Neuronal stem cell (in vitro differentiated cells): Measurements from ENCODE around the gene ADAMTS4.

Experiments used
- DNase-seq: peaks from one replicate; pipeline ENCODE4 v3.0.0-alpha.2; 2013; ENCODE audit warnings: low spot score
- H2AFZ ChIP-seq: one replicate; pipeline ENCODE4 v1.6.1; 2013; ENCODE audit warnings: mild to moderate bottlenecking, low read length, inconsistent platforms
- H2AK5ac ChIP-seq: 2 replicates; pipeline ENCODE4 v1.6.1; 2013; ENCODE audit warnings: low read depth, mild to moderate bottlenecking, inconsistent platforms, low read length, moderate library complexity, mixed read lengths
- H2BK120ac ChIP-seq: 2 replicates; pipeline ENCODE4 v1.6.1; 2013; ENCODE audit warnings: low read depth, mild to moderate bottlenecking, inconsistent platforms, low read length, moderate library complexity, mixed read lengths
- H2BK12ac ChIP-seq: one replicate; pipeline ENCODE4 v1.6.1; 2013; ENCODE audit warnings: low read length, inconsistent platforms
- H2BK15ac ChIP-seq: 2 replicates; pipeline ENCODE4 v1.6.1; 2013; ENCODE audit warnings: mild to moderate bottlenecking, low read length, inconsistent platforms, mixed read lengths
- H2BK5ac ChIP-seq: one replicate; pipeline ENCODE4 v1.6.1; 2013; ENCODE audit warnings: inconsistent platforms, mild to moderate bottlenecking, low read length, moderate library complexity
- H3K14ac ChIP-seq: one replicate; pipeline ENCODE4 v1.6.1; 2013; ENCODE audit warnings: low read length, inconsistent platforms
- H3K18ac ChIP-seq: 2 replicates; pipeline ENCODE4 v1.6.1; 2013; ENCODE audit warnings: low read length, inconsistent platforms
- H3K23ac ChIP-seq: 2 replicates; pipeline ENCODE4 v1.6.1; 2013; ENCODE audit warnings: low read depth, mild to moderate bottlenecking, mixed read lengths, low read length, inconsistent platforms; ENCODE audit not compliant: poor library complexity
- H3K27ac ChIP-seq: replicated peaks from 3 replicates; pipeline ENCODE4 v1.5.1; 2013; ENCODE audit warnings: low read length, inconsistent platforms
- H3K27me3 ChIP-seq, 3 experiments: 2 replicates each; pipeline ENCODE4 v1.6.1; 2013; ENCODE audit warnings: low read length in 3 of 3, mild to moderate bottlenecking in 2 of 3, inconsistent platforms in 1 of 3, low read depth in 1 of 3, mixed read lengths in 1 of 3, moderate library complexity in 1 of 3; ENCODE audit not compliant: control insufficient read depth in 3 of 3, insufficient read depth in 3 of 3
- H3K36me3 ChIP-seq, 2 donors: replicated peaks in 1 of 2; 2 replicates each; pipeline ENCODE4 v1.6.1; 2013; ENCODE audit warnings: low read length in 2 of 2; ENCODE audit not compliant: control insufficient read depth in 2 of 2, insufficient read depth in 2 of 2
- H3K4ac ChIP-seq: 2 replicates; pipeline ENCODE4 v1.6.1; 2013; ENCODE audit warnings: inconsistent platforms, mild to moderate bottlenecking, low read length, moderate library complexity
- H3K4me1 ChIP-seq, 2 donors: 1 replicate in 1 of 2; 2 replicates in 1 of 2; pipeline ENCODE4 v1.6.1; 2013; ENCODE audit warnings: low read length in 2 of 2, low read depth in 1 of 2; ENCODE audit not compliant: control insufficient read depth in 2 of 2, insufficient read depth in 1 of 2
- H3K4me2 ChIP-seq: one replicate; pipeline ENCODE4 v1.6.1; 2013; ENCODE audit warnings: mild to moderate bottlenecking, low read length, inconsistent platforms; ENCODE audit not compliant: insufficient read depth, poor library complexity, severe bottlenecking
- H3K4me3 ChIP-seq, 2 donors: 2 replicates each; pipeline ENCODE4 v1.5.1; 2013; ENCODE audit warnings: low read length in 2 of 2, mild to moderate bottlenecking in 2 of 2, inconsistent platforms in 1 of 2, moderate library complexity in 1 of 2
- H3K79me1 ChIP-seq: one replicate; pipeline ENCODE4 v1.6.1; 2013; ENCODE audit warnings: low read depth, mild to moderate bottlenecking, inconsistent platforms, low read length, moderate library complexity
- H3K9ac ChIP-seq: one replicate; pipeline ENCODE4 v1.6.1; 2013; ENCODE audit warnings: mild to moderate bottlenecking, low read depth, low read length, inconsistent platforms; ENCODE audit not compliant: poor library complexity
- H3K9me3 ChIP-seq, 2 donors: replicated peaks in 1 of 2; 2 replicates each; pipeline versions ENCODE3 to v1.6.1; 2013; ENCODE audit warnings: low read length in 2 of 2, mild to moderate bottlenecking in 2 of 2, inconsistent platforms in 1 of 2, low read depth in 1 of 2, mixed read lengths in 1 of 2, moderate library complexity in 1 of 2; ENCODE audit not compliant: control insufficient read depth in 2 of 2, insufficient read depth in 1 of 2
- H4K8ac ChIP-seq: one replicate; pipeline ENCODE4 v1.6.1; 2013; ENCODE audit warnings: low read depth, mild to moderate bottlenecking, inconsistent platforms, low read length, moderate library complexity
- H4K91ac ChIP-seq: one replicate; pipeline ENCODE4 v1.6.1; 2013; ENCODE audit warnings: low read length, low read depth, mild to moderate bottlenecking, inconsistent platforms; ENCODE audit not compliant: poor library complexity
- WGBS, 2 donors: extraction: QIAGEN DNeasy Blood & Tissue Kit; methylation state at CpG; one replicate each; pipeline ENCODE4 v1.1.7; 2013; ENCODE audit warnings: missing lambda C conversion rate in 2 of 2, mixed read lengths in 1 of 2; ENCODE audit not compliant: insufficient read length in 2 of 2, insufficient replicate concordance in 1 of 2; ENCODE audit errors: extremely low coverage in 2 of 2; 5-methylcytosine and 5-hydroxymethylcytosine counted together

The ADAMTS4 gene

DNA sequence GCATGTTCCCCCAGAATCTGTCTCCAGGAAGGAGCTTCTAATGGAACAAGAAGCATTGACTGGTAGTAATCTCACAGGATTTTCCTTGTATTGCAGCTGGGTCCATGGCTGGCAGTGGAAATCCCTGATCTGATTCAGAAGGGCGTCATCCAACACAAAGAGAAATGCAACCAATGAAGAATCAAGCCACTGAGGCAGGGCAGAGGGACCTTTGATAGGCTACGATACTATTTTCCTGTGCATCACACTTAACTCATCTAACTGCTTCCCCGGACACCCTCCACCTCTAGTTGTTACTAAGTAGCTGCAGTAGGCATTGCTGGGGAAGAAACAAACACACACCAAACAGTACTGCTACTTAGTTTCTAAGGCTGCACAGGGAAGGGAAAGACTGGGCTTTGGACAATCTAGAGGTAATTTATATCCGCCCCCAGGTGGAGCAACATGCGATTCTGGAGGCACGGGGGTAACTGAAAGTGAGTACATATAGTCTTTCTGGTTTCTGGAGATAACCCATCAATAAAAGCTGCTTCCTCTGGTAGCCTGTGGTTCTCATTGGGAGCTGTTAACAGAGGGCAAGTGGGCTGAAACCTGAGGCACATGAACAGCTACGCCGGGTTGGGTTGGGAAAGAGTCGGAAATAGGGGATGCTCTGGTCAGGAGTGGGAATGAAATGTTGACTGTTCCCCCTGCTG is 40.4 kb downstream of the ADAMTS4 start:
- Histone ChIP-seq H3K27ac (peak overlapping the region; percentile 54), H2BK15ac (no peak overlapping the region), H3K9me3 (no peaks in the 10 kb centered on the region), H3K4me1 (peaks cover 5 to 9% of the 10 kb centered on the region in 2 donors), H3K4ac (no peak overlapping the region), H3K4me2 (peak overlapping the region; percentile 40), H3K27me3 (no peaks in the 10 kb centered on the region), H4K8ac (no peak overlapping the region), H2BK12ac (no peak overlapping the region), H3K4me3 (peak overlapping the region in 1 of 2 donors; percentile 65), H3K23ac (no peak overlapping the region), H2AK5ac (no peak overlapping the region), H3K18ac (no peak overlapping the region), H3K9ac (no peak overlapping the region), H3K14ac (no peak overlapping the region), H2AFZ (peak overlapping the region; percentile 97), H2BK120ac (no peak overlapping the region), H3K79me1 (peaks cover 5% of the 10 kb centered on the region), H4K91ac (no peak overlapping the region), H3K36me3 (peaks cover 27 to 55% of the 10 kb centered on the region in 2 donors), H2BK5ac (no peak overlapping the region)
- DNase-seq: no peak
- WGBS, 2 donors: no CpG with 5 or more reads among the region's 9 CpGs

GRCh38 chr1:161157867-161158266 is 41.0 kb downstream of the ADAMTS4 start:
- H2AK5ac ChIP-seq: no peak overlapping the region
- no peak overlapping the region for H3K27ac ChIP-seq
- H3K27me3 ChIP-seq: no peaks in the 10 kb centered on the region
- H4K91ac ChIP-seq: no peak overlapping the region
- no peak overlapping the region for H3K4me2 ChIP-seq
- no peak overlapping the region for H3K4ac ChIP-seq
- DNase-seq: no peak
- no peak overlapping the region for H3K18ac ChIP-seq
- H3K79me1 ChIP-seq: peaks cover 5% of the 10 kb centered on the region
- WGBS, 2 donors: no CpG with 5 or more reads among the region's 1 CpG
- H3K9ac ChIP-seq: no peak overlapping the region
- H3K14ac ChIP-seq: no peak overlapping the region
- no peak overlapping the region for H2BK12ac ChIP-seq
- H3K4me1 ChIP-seq: peaks cover 5 to 9% of the 10 kb centered on the region in 2 donors
- no peak overlapping the region for H3K4me3 ChIP-seq
- H3K9me3 ChIP-seq: no peaks in the 10 kb centered on the region
- H4K8ac ChIP-seq: no peak overlapping the region
- H2BK15ac ChIP-seq: no peak overlapping the region
- no peak overlapping the region for H2BK5ac ChIP-seq
- no peak overlapping the region for H3K23ac ChIP-seq
- no peak overlapping the region for H2BK120ac ChIP-seq
- peaks cover 24 to 49% of the 10 kb centered on the region in 2 donors for H3K36me3 ChIP-seq
- no peak overlapping the region for H2AFZ ChIP-seq

DNA sequence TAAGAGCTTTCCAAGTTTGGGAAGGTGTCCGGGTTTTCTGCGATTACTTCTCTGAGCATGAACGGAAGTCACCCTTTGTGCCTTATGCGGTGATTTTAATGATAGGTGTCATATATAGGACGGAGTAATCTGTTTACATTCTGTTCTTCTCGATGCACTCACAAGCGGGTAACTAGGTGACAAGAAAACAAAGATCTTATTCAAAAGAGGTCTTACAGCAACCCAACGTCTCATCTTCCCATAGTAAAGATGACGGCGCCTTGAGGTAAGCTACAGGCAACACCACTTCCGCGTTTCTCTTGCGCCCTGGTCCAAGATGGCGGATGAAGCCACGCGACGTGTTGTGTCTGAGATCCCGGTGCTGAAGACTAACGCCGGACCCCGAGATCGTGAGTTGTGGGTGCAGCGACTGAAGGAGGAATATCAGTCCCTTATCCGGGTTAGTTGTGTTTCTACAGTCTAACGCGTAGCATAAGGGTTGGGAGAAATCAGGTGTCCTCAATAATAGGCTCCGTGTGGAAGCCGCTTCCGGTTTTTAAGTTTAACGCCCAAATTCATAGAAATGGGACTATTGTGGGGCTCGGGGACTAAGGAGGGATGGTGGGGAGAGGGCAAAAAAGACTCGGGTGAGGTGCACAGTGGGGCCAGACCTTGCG is 45.0 kb downstream of the ADAMTS4 start, which contains the start of gene UFC1:
TSS of gene UFC1 (plus strand) at position 297 of the 656 bp plus-strand sequence. CDS start at position 317, 20 bp downstream.
- H3K27ac ChIP-seq: peak within 1 kb of the TSS; percentile 84
- H3K9ac ChIP-seq: peak within 1 kb of the TSS; percentile 80
- no peak within 1 kb of the TSS for H4K8ac ChIP-seq
- H4K91ac ChIP-seq: peak within 1 kb of the TSS; percentile 33
- H3K4me2 ChIP-seq: peak within 1 kb of the TSS; percentile 70
- H2BK5ac ChIP-seq: peak within 1 kb of the TSS; percentile 8
- peaks cover 8 to 22% of the 10 kb centered on the region in 2 donors for H3K36me3 ChIP-seq
- no peak within 1 kb of the TSS for H3K23ac ChIP-seq
- H2BK120ac ChIP-seq: no peak within 1 kb of the TSS
- no peaks in the 10 kb centered on the region for H3K27me3 ChIP-seq
- peak within 1 kb of the TSS; percentile 92 for H3K18ac ChIP-seq
- no peaks in the 10 kb centered on the region for H3K79me1 ChIP-seq
- H2BK12ac ChIP-seq: no peak within 1 kb of the TSS
- no peak within 1 kb of the TSS for H3K14ac ChIP-seq
- no peak within 1 kb of the TSS for H2BK15ac ChIP-seq
- WGBS, 2 donors: no CpG with 5 or more reads among the region's 33 CpGs
- peak; percentile 73 for DNase-seq
- peak within 1 kb of the TSS; percentile 59 to 89 for H3K4me3 ChIP-seq
- H3K4me1 ChIP-seq: peaks cover under 1 to 2% of the 10 kb centered on the region in 2 donors
- no peak within 1 kb of the TSS for H3K4ac ChIP-seq
- peak within 1 kb of the TSS; percentile 86 for H2AFZ ChIP-seq
- H3K9me3 ChIP-seq: no peaks in the 10 kb centered on the region
- H2AK5ac ChIP-seq: no peak within 1 kb of the TSS

GRCh38 chr1:161153176-161153575 is 45.7 kb downstream of the ADAMTS4 start:
- Histone ChIP-seq H4K91ac (no peak overlapping the region), H2AK5ac (no peak overlapping the region), H3K27ac (no peak overlapping the region)

More at GRCh38 chr1:161153176-161153575, 45.7 kb downstream of the ADAMTS4 start:
- H3K27me3 ChIP-seq: no peaks in the 10 kb centered on the region
- WGBS, 2 donors: no CpG with 5 or more reads among the region's 9 CpGs
- H3K79me1 ChIP-seq: no peaks in the 10 kb centered on the region
- H2BK12ac ChIP-seq: no peak overlapping the region
- H2BK15ac ChIP-seq: no peak overlapping the region
- H3K18ac ChIP-seq: no peak overlapping the region
- H3K4ac ChIP-seq: no peak overlapping the region
- no peak overlapping the region for H3K14ac ChIP-seq
- peaks cover 8 to 16% of the 10 kb centered on the region in 2 donors for H3K36me3 ChIP-seq
- peak overlapping the region; percentile 86 for H2AFZ ChIP-seq
- no peak overlapping the region for H4K8ac ChIP-seq
- H3K9me3 ChIP-seq: no peaks in the 10 kb centered on the region
- no peak overlapping the region for H2BK5ac ChIP-seq
- no peak overlapping the region for H3K9ac ChIP-seq
- H3K4me3 ChIP-seq: peak overlapping the region in 1 of 2 donors; percentile 59
- no peak overlapping the region for H2BK120ac ChIP-seq
- no peak for DNase-seq
- H3K23ac ChIP-seq: no peak overlapping the region
- no peak overlapping the region for H3K4me2 ChIP-seq
- H3K4me1 ChIP-seq: no peaks in the 10 kb centered on the region
